ENCODE results near the gene C1orf56. TPM values are rescaled to one million over a fixed set of nuclear protein-coding genes. Genes with fewer than 3 reads are reported as not detected.

C1orf56 gene
- total and polyA plus RNA-seq, 2 of the 13 experiments (the other 11 are each of a cell fraction or from before 2014, with no cell fraction given), result 1.5 to 3.2 TPM

GRCh38 chr1:151012684-151013471, 34.7 kb upstream of the C1orf56 start (continued):
- TF ChIP-seq ZFP91 (CRISPR knock-in tag; IDR thresholded peaks at IDR 0.05; ENCODE audit: borderline replicate concordance), result peak; percentile 61; the same call in 1 of the 2 replicates
- TF ChIP-seq ZNF678 (CRISPR knock-in tag; IDR thresholded peaks at IDR 0.05), result 0 out of 2 replicates have a peak, but pooled peaks have one; percentile 41
- peak; percentile 75; the same call in 1 of the 2 replicates for TF ChIP-seq KDM1A (CRISPR knock-in tag; IDR thresholded peaks at IDR 0.05)
- TF ChIP-seq ZNF136 (CRISPR knock-in tag; IDR thresholded peaks at IDR 0.05; ENCODE audit: low read depth), result peak; percentile 97
- no peak; the same call in 1 of the 2 replicates for TF ChIP-seq NFATC3 (CRISPR knock-in tag; IDR thresholded peaks at IDR 0.05)
- 0 out of 2 replicates have a peak, but pooled peaks have one; percentile 23 for TF ChIP-seq PHF20 (CRISPR knock-in tag; IDR thresholded peaks at IDR 0.05)
- TF ChIP-seq HNF4G (IDR thresholded peaks at IDR 0.05; ENCODE audit: borderline replicate concordance, low read depth, low read length), result peak; percentile 98
- TF ChIP-seq HNF4G (CRISPR knock-in tag; IDR thresholded peaks at IDR 0.05; ENCODE audit: borderline replicate concordance, low read depth), result peak; percentile 93
- TF ChIP-seq ZNF292 (CRISPR knock-in tag; IDR thresholded peaks at IDR 0.05; ENCODE audit: borderline replicate concordance, low read depth), result peak; percentile 82
- peak; percentile 54; the same call in 1 of the 2 replicates for TF ChIP-seq ZKSCAN8 (CRISPR knock-in tag; IDR thresholded peaks at IDR 0.05; ENCODE audit: borderline replicate concordance)
- TF ChIP-seq ARNT2 (CRISPR knock-in tag; IDR thresholded peaks at IDR 0.05; ENCODE audit: low read depth), result 0 out of 2 replicates have a peak, but pooled peaks have one; percentile 30
- 0 out of 2 replicates have a peak, but pooled peaks have one; percentile 33 for TF ChIP-seq ZIK1 (CRISPR knock-in tag; IDR thresholded peaks at IDR 0.05; ENCODE audit: borderline replicate concordance, low read depth)
- no peak for TF ChIP-seq E2F1 (CRISPR knock-in tag; IDR thresholded peaks at IDR 0.05)
- peak; percentile 52 for TF ChIP-seq MED8 (CRISPR knock-in tag; IDR thresholded peaks at IDR 0.05; ENCODE audit: insufficient replicate concordance)
- peak; percentile 98 for TF ChIP-seq NCOR1 (IDR thresholded peaks at IDR 0.05; ENCODE audit: borderline replicate concordance, low read length)
- peak; percentile 47; the same call in 1 of the 2 replicates for TF ChIP-seq TAF1 (CRISPR knock-in tag; IDR thresholded peaks at IDR 0.05)
- peak; percentile 86; the same call in 1 of the 2 replicates for TF ChIP-seq AHDC1 (CRISPR knock-in tag; IDR thresholded peaks at IDR 0.05; ENCODE audit: borderline replicate concordance)
- TF ChIP-seq IKZF4 (CRISPR knock-in tag; IDR thresholded peaks at IDR 0.05; ENCODE audit: borderline replicate concordance, low read depth, not compliant biosample characterization), result peak; percentile 47
- 0 out of 2 replicates have a peak, but pooled peaks have one; percentile 5 for TF ChIP-seq SMARCC2 (IDR thresholded peaks at IDR 0.05)
- TF ChIP-seq RXRA (CRISPR knock-in tag; IDR thresholded peaks at IDR 0.05), result peak; percentile 84
